ENCODE data around the gene CCNA1.

CCNA1 gene

DNA sequence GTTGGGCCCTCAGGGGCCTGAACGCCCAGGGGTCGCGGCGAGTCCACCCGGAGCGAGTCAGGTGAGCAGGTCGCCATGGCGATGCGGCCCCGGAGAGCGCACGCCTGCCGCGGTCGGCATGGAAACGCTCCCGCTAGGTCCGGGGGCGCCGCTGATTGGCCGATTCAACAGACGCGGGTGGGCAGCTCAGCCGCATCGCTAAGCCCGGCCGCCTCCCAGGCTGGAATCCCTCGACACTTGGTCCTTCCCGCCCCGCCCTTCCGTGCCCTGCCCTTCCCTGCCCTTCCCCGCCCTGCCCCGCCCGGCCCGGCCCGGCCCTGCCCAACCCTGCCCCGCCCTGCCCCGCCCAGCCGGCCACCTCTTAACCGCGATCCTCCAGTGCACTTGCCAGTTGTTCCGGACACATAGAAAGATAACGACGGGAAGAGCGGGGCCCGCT, at the start of gene CCNA1:
CCNA1 (plus strand) TSS at position 390 of the 439 bp plus-strand sequence. CDS start 562 bp downstream, outside the sequence.
- DNase-seq (ENCODE audit: low read depth), result no peak

DNA sequence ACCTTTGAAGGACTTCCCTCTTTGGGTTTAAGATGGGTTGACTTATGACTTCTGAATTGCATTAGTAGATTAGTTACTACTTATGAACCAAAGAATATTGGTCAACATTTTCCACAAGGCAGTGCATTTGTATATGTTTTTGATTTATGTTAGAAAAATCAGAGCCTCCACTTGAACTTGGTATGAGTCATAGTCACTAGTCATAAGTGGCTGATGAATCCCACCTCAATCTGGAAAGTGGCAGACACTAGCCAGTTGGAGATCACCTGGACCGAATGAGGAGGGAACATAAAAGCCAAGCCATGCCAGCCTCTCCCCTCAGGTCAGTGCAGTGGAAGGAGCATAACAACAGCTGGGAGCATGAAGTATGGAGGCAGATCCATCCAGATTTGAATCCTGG, 46.8 kb upstream of the CCNA1 start:
- DNase-seq (ENCODE audit: low read depth), result no peak

DNA sequence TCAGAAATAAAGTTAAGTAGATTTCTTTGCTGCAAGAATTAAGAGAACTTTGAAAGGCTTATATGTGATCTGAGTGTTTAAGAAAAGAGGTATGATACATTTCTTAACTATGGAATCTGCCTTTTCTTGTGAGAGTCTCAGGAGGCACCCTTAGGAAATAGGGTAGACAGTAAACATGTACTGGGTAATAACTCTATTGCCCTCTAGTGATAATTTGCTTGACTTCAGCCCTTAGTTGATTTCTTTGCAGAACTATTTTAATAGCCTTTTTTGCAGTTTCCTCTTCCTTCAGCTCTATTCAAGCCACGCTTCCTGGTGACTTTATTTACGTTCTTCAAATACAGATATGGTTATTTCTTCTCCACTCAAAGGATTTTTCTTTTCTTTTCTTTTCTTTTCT, 37.0 kb upstream of the CCNA1 start:
- no peak for DNase-seq (ENCODE audit: low read depth)

DNA sequence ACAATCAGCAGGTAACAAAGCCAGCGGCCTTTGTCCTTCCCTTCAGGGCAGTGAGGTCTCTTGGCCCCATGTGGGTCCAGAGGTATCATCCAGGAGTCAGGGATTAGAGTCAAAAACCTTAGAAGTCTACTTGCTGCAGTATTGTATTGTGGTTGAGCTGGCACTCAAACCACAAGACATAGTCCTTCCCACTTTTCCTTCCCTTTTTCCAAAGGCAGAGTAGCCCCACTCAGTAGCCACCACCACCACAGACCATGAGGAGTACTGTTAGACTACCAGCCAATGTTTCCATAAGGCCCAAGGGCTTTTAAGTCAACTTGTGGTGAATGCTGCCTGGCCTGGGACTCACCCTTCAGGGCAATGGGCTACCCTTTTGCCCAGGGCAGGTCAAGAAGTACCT, 27.1 kb upstream of the CCNA1 start:
- no peak for DNase-seq (ENCODE audit: low read depth)

DNA sequence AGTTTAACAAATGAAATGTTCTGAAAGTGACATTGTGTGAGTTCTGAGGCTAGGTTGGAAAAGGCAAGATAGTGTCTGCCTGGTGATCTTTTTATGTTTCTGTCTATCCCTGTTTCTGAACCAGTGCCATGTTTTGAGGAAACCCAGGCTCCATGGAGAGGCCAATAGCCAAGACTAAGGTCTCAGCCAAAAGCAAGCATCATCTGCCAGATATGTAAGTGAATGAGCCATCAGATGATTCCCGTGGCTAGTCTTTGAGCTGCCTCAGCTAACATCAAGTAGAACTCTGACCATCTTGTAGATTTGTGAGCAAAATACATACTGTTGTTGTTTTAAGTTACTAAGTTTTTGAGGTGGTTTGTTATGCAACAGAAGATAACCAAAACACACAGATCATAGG, 19.6 kb upstream of the CCNA1 start:
- DNase-seq (ENCODE audit: low read depth), result no peak

DNA sequence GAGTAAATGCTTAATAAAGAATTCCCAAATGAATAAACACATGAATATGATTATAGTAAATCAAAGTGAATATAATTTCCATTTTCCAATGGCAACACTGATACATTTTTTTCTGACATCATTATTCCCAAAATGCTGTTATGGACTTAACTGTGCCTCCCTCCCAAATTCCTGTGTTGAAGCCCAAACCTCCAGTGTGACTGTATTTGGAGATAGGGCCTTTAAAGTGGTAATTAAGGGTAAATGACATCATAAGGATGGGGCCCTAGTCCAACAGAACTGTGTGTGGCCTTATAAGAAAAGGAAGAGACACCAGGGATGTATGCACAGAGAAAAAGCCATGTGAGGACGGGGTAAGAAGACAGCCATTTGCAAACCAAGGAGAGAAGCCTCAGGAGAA, 19.1 kb upstream of the CCNA1 start:
- DNase-seq (ENCODE audit: low read depth), result no peak

DNA sequence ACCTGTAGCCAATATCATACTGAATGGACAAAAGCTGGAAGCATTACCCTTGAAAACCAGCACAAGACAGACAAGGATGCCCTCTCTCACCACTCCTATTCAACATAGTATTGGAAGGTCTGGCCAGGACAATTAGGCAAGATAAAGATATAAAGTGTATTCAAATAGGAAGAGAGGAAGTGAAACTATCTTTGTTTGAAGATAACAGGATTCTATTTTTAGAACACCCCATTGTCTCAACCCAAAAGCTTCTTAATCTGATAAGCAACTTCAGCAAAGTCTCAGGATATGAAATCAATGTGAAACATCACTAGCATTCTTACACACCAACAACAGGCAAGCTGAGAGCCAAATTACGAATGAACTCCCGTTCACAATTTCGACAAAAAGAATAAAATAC, 17.8 kb upstream of the CCNA1 start:
- DNase-seq (ENCODE audit: low read depth), result no peak

DNA sequence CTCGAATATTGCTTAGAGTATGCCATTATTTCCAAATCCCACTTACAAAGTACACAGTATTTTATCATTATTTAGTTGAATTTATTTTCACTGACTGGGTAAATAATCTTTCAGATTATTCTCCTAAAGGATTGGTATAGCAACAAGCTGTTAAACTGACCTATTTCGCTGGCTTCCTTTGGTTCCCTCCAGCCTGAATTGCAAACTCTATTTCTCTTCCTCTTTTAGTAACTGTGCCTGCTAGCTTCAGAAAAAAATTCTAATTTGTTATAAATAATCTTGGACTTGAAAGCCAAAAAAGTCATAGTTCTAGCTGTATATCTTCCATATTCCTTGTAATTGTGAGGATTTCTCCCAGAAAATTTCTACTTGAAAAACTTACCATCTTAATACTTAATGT, 15.0 kb upstream of the CCNA1 start:
- DNase-seq (ENCODE audit: low read depth), result no peak

DNA sequence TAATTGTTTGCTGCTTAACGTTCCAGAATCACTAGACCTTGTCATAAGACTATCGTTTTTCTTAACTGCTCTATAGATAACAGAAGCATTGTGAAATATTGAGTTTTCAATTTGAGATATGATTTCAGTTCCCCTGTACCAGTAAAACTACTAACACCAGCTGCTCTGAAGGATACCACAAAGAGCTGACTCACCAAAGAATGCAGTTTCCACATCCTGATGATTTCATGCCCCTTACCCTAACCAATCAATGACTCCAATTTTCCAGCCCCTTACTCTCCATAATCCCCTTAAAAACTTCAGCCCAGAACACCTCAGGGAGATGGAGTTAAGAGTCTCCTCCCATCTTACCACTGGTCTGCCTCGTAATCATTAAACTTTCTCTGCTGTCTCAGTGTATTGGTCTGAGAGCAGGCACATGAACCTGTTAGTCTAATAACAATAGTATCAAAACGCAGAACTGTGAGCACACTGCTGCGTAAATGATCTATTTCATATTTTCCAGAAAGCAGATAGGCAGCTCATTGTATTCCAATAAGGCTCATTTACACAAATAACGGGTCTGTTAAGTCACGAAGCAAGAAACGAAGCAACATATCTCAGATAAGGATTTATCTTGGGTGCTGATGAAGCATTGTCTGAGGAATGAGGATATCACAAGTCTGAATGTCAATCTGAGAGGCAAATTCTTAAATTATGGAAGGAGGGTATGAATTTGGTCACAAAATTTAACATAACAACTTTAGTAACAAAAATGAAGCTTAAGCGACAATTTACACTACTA, 14.1 kb upstream of the CCNA1 start:
- no peak for DNase-seq (ENCODE audit: low read depth)

DNA sequence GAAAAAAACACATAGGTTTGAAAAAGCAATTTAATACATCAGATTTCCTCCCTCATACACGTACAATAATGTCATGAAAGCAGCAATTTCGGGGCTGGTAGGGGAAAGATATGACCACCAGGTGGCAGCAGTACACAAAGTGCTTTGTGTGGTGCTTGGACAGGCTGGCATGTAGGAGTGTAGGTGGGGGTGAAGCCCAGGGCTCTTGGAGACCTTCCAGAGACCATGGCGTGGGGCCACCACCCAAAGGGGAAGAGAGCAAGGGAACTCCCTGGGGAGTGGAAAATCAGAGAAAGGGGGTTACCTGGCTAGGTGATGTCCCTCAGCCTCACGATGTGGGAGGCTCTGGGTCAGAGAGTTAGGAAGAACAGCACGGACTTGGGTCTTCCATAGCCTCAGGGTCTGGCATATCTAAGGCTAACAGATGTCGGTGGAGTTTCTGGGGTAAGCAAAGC, 11.8 kb upstream of the CCNA1 start:
- peak; percentile 29 for DNase-seq (ENCODE audit: low read depth)

DNA sequence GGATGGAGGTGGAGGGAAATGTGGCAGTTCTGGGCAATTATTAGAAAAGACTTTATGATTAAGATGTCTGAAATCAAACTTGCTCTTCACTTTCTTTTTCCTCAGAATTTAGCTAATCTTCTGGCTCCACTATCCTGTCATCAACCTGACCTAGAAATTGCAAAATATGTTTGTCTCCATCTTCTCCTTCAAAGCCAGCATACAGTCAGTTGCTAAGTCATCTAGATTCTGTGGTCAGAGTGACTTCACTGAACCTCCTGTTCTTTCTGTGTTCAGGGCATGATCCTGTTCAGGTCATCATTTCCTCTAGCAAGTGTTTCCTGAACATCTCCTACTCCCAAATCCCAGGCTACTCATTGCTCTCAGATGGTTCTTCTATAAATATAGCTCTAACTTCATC, 10.8 kb upstream of the CCNA1 start:
- DNase-seq (ENCODE audit: low read depth), result no peak

DNA sequence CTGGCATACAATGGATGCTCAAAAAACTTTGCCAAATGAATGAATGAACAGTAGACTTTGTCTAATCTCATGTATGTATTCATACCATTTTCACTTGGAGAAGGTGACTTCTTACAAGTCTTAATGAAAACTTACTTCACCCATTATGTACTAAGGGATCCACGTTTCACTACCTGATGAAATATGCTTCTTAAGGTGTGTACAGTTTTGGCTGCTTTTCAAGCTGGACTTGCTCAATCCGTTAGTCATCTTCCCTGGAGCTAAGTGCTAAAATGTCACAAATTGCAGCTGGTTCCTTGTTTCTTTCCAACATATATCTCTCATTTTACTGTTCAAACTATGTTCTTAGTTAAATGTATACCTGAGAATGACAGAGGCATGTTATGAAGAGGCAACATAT, 4.2 kb upstream of the CCNA1 start:
- no peak for DNase-seq (ENCODE audit: low read depth)

DNA sequence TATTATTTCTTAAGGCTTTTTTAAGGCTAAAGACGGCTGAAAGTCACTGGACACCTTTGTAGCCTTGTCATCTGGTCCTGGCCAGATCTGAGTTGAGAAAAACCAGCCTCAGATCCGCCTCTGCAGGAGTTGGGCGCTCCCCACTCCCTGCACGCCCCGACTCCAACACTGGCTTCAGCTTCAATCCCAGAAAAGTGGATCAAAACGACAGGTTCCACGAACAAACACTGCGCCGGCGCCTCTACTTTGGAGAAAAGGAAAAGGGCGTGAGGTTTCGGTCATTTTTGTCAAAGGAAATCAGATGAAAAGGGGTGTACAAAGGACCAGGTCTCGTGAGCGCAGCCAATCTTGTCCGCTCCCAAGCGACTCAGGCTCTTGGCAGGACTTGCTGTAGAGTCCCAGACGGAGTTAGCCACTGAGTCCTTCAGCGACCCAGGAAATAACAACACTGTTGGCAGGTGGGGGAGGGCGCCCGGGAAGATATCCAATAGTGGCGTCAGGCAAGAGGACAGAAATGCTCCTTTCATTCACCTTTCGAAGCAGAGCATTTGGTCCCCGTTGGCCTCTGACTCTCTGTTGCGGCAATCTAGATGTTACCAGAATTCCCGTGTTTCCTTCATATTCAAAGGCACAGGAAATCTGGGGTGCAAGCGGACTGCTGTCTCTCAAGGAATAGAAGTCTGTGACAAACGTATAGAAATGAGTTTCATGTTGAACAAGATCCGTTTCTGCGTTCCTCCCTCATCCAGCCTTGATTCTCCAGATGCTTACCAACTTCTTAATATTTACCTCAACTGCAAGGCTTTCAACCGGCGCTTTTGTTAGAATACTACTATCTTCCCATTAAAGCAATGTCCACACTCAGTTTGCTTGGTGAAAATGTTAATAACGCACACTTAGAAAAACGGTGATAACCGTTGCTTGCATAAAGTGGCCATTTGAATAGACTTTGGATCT, 1.8 kb upstream of the CCNA1 start:
- no peak for DNase-seq (ENCODE audit: low read depth)

DNA sequence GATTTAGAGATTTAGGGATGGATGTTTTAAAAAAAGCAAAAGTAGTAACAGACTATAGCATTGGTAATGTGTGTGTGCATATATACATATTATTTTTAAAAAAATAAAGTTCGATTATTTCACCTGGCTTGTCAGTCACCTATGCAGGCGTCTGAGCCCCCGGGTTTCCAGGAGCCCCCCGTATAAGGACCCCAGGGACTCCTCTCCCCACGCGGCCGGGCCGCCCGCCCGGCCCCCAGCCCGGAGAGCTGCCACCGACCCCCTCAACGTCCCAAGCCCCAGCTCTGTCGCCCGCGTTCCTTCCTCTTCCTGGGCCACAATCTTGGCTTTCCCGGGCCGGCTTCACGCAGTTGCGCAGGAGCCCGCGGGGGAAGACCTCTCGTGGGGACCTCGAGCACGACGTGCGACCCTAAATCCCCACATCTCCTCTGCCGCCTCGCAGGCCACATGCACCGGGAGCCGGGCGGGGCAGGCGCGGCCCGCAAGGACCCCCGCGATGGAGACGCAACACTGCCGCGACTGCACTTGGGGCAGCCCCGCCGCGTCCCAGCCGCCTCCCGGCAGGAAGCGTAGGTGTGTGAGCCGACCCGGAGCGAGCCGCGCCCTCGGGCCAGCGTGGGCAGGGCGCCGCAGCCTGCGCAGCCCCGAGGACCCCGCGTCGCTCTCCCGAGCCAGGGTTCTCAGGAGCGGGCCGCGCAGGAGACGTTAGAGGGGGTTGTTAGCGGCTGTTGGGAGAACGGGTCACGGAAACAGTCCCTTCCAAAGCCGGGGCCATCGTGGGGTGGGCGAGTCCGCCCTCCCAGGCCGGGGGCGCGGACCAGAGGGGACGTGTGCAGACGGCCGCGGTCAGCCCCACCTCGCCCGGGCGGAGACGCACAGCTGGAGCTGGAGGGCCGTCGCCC, 840 bp upstream of the CCNA1 start:
- no peak for DNase-seq (ENCODE audit: low read depth)

DNA sequence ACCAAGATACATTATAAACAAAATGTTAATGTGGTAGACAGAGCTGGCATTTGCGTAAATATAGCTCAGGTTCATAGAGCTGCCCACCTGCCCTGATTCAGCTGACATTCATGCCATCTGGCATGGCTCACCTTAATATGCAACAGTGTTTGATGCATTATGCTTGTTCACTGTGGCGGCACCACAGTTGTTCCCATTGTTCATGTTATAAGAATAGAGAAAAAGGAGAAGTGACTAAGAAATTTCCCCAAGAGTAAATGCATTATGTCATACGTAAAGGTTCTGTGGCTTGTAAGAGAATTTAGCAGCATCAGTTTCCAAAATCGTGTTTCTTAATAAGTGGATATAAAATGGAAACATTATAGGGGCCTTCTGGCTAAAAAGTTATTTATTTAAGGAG, 4.5 kb downstream of the CCNA1 start:
- DNase-seq (ENCODE audit: low read depth), result no peak

DNA sequence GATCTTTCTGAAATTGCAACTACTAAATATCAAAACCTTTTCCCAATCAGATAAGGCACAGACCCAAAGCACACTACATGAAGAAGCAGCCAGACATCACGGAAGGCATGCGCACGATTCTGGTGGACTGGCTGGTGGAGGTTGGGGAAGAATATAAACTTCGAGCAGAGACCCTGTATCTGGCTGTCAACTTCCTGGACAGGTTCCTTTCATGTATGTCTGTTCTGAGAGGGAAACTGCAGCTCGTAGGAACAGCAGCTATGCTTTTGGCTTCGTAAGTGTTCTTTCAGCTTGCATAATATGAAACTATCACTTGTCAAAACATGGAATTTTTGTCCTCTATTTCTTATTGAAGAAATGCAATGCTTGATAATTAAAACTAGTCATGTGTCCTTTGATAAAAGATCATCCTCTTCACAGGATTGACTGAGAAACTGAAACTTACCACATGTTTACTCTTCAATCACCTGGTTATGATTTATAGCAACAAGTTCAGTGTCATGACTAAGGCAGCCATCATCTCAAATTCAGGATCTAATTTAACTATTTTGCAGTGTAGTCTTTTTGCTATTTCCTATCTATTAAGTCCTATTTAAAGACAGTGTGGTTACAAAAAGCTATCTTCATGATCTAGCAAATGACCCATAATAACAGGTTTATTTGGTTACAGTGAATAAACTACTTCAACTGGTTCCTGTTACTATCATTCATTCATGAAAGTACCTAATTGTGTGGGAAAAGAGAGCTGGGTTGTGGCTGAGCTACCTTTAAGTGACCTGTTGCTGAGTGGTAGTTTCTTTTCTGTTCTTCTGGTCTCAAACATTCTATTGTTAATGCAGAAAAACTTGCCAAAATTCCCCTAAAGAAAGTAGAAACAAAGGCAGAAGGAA, 6.5 kb downstream of the CCNA1 start:
- DNase-seq (ENCODE audit: low read depth), result no peak

DNA sequence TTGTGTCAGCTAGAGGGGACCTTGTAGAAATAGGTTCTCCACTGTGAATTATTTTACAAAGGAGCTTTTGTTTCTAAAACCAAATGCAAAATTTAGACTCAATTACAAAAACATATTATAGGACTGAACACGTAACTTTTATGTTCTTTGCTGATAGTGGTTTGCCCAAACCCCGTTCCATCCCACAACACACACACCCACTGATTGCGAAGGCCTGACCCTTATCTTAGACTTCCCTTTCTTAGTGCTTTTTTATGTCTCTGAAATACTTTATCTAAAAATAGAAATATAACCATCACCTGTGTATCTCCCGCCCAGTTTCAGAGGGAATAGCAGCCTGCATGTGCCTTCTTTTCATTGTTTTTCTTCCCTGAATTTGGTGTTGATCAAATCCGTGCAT, 13.0 kb downstream of the CCNA1 start:
- DNase-seq (ENCODE audit: low read depth), result no peak

DNA sequence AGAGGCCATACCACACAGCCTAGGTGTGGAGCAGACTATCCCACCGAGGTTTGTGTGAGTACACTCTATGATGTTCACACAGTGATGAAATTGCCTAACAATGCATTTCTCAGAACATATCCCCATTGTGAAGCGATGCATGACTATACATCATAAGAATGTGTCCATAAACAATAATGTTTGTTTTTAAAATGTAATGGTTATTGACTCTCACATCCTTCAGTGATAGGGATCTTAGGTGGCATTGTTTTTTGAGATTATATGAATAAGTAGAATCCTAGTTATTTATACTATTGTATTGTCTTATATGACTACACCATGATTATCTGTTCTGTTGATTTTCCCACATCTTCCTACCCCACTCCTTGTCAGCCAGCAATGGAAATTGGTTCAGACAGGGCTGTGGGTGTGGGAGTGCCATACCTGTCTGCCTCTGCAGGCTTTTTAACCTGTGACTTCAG, 13.6 kb downstream of the CCNA1 start:
- DNase-seq (ENCODE audit: low read depth), result no peak

DNA sequence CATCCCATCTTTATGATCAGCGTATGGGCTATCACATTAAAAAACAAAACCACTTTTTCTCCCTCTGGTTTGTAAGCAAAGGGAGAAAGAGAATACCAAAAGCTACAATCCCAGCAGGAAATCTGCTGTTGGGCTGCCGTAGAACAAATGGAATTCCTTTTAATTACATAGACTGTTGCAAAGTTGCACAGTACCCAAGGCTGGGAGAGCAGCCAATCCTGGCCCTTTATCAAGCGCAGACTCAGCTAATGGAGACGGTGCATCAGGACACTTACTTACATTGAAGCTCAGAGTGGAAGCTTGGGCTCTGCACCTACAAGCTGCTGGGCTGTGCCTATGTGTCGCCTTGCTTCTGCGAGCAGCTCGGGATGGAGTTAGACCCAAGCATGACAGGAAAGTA, 15.2 kb downstream of the CCNA1 start:
- no peak for DNase-seq (ENCODE audit: low read depth)

DNA sequence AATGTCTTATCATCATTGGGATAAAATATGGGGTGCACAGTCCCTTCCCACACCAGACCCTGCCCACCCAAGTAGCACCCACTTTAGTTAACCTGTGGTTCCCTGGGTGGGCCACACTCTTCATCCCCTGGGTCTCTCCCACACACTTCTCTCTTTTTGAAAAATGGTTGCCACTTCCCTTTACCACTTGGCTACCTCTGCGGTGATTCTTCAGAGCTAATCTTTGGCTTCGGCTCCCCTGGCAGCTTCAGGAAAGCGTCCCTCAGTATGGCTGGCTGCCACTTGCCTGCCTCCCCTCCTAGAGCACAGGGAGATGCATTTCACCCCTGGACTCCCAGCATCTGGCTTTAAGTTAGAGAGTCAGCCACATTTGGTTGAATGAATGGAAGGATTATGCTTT, 18.2 kb downstream of the CCNA1 start:
- DNase-seq (ENCODE audit: low read depth), result no peak

DNA sequence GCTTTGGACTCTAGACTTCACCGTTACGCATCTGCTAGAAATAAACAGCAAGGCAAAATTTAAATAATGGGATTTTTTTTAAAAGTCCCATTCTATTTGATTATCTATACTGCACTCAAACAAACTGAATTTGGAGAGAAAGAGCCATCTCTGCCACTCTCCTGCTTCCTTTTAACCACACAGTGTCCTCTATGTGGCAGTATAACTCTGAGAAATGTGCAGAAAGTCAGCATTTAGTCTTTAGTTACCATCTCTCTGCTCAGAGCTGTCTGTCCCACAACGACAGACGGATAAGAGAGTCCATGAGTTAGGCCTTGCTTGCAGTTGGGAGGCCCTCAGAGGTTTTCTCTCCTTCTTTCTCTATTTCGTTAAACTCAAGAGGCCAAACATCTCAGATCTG, 21.2 kb downstream of the CCNA1 start:
- no peak for DNase-seq (ENCODE audit: low read depth)

Data from stimulated activated CD8-positive, alpha-beta memory T cell treated with anti-CD3 and anti-CD28 coated beads, Interleukin-15, amount 100 ng/mL, for 1 hour (primary cell).